Trophoblast cell (in vitro differentiated cells and primary cell): ENCODE data around the gene ZNF662.

Source experiments
- DNase-seq, 2 donors: peaks; one replicate each; pipeline ENCODE4 v3.0.0-alpha.2; 2016
- H2AFZ ChIP-seq: 2 replicates; pipeline ENCODE4 v1.6.1; 2013; ENCODE audit warnings: low read length, moderate library complexity, mild to moderate bottlenecking; ENCODE audit not compliant: insufficient read depth, poor library complexity
- H2AK5ac ChIP-seq: 2 replicates; pipeline ENCODE4 v1.6.1; 2013; ENCODE audit warnings: mild to moderate bottlenecking, low read length
- H2BK120ac ChIP-seq: 2 replicates; pipeline ENCODE4 v1.6.1; 2013; ENCODE audit warnings: low read length, mild to moderate bottlenecking, moderate library complexity; ENCODE audit not compliant: insufficient read depth, poor library complexity
- H2BK12ac ChIP-seq: 2 replicates; pipeline ENCODE4 v1.6.1; 2013; ENCODE audit warnings: mild to moderate bottlenecking, low read length, moderate library complexity
- H2BK5ac ChIP-seq: 2 replicates; pipeline ENCODE4 v1.6.1; 2013; ENCODE audit warnings: low read length, low read depth, moderate library complexity, mild to moderate bottlenecking; ENCODE audit not compliant: poor library complexity
- H3K14ac ChIP-seq: 2 replicates; pipeline ENCODE4 v1.6.1; 2013; ENCODE audit warnings: mild to moderate bottlenecking, low read length
- H3K18ac ChIP-seq: 2 replicates; pipeline ENCODE4 v1.6.1; 2013; ENCODE audit warnings: mild to moderate bottlenecking, low read length
- H3K23ac ChIP-seq: 2 replicates; pipeline ENCODE4 v1.6.1; 2013; ENCODE audit warnings: low read length
- H3K27ac ChIP-seq: 2 replicates; pipeline ENCODE4 v1.5.1; 2013; ENCODE audit warnings: low read depth, mild to moderate bottlenecking, inconsistent platforms, low read length, moderate library complexity
- H3K27me3 ChIP-seq: 2 replicates; pipeline ENCODE4 v1.6.1; 2013; ENCODE audit warnings: inconsistent platforms, mild to moderate bottlenecking, low read length, moderate library complexity; ENCODE audit not compliant: insufficient read depth
- H3K36me3 ChIP-seq, 2 experiments: 1 replicate in 1 of 2; 2 replicates in 1 of 2; pipeline ENCODE4 v1.6.1; 2013; ENCODE audit warnings: low read length in 2 of 2, mild to moderate bottlenecking in 2 of 2, moderate library complexity in 1 of 2; ENCODE audit not compliant: insufficient read depth in 2 of 2, control insufficient read depth in 1 of 2
- H3K4ac ChIP-seq: 2 replicates; pipeline ENCODE4 v1.6.1; 2013; ENCODE audit warnings: low read depth, mild to moderate bottlenecking, low read length, moderate library complexity
- H3K4me1 ChIP-seq, 2 experiments: 1 replicate in 1 of 2; 2 replicates in 1 of 2; pipeline ENCODE4 v1.6.1; 2013; ENCODE audit warnings: low read length in 2 of 2, mild to moderate bottlenecking in 2 of 2, moderate library complexity in 1 of 2; ENCODE audit not compliant: insufficient read depth in 2 of 2, control insufficient read depth in 1 of 2
- H3K4me2 ChIP-seq: 2 replicates; pipeline ENCODE4 v1.6.1; 2013; ENCODE audit warnings: inconsistent platforms, mild to moderate bottlenecking, low read length, moderate library complexity
- H3K4me3 ChIP-seq: 2 replicates; pipeline ENCODE4 v1.5.1; 2013; ENCODE audit warnings: mild to moderate bottlenecking, low read depth, low read length, inconsistent platforms
- H3K79me1 ChIP-seq: one replicate; pipeline ENCODE4 v1.6.1; 2013; ENCODE audit warnings: low read length
- H3K79me2 ChIP-seq: 2 replicates; pipeline ENCODE4 v1.6.1; 2013; ENCODE audit warnings: low read length, mild to moderate bottlenecking; ENCODE audit not compliant: control insufficient read depth, insufficient read depth, poor library complexity
- H3K9ac ChIP-seq: 2 replicates; pipeline ENCODE4 v1.6.1; 2013; ENCODE audit warnings: mild to moderate bottlenecking, low read length
- H3K9me3 ChIP-seq: 2 replicates; pipeline ENCODE4 v1.6.1; 2013; ENCODE audit warnings: low read depth, mild to moderate bottlenecking, control low read depth, inconsistent platforms, low read length; ENCODE audit not compliant: insufficient read depth
- H4K12ac ChIP-seq: 2 replicates; pipeline ENCODE4 v1.6.1; 2013; ENCODE audit warnings: low read depth, mild to moderate bottlenecking, low read length, moderate library complexity
- H4K8ac ChIP-seq: 2 replicates; pipeline ENCODE4 v1.6.1; 2013; ENCODE audit warnings: low read depth, mild to moderate bottlenecking, low read length, moderate library complexity
- H4K91ac ChIP-seq: one replicate; pipeline ENCODE4 v1.6.1; 2013; ENCODE audit warnings: low read depth, mild to moderate bottlenecking, low read length, moderate library complexity
- WGBS: extraction: QIAGEN DNeasy Blood & Tissue Kit; methylation state at CpG from one replicate; pipeline ENCODE4 v1.1.7; 2013; ENCODE audit warnings: missing lambda C conversion rate; ENCODE audit not compliant: insufficient read length, insufficient coverage; ENCODE audit errors: extremely low coverage; 5-methylcytosine and 5-hydroxymethylcytosine counted together

ZNF662 gene

DNA sequence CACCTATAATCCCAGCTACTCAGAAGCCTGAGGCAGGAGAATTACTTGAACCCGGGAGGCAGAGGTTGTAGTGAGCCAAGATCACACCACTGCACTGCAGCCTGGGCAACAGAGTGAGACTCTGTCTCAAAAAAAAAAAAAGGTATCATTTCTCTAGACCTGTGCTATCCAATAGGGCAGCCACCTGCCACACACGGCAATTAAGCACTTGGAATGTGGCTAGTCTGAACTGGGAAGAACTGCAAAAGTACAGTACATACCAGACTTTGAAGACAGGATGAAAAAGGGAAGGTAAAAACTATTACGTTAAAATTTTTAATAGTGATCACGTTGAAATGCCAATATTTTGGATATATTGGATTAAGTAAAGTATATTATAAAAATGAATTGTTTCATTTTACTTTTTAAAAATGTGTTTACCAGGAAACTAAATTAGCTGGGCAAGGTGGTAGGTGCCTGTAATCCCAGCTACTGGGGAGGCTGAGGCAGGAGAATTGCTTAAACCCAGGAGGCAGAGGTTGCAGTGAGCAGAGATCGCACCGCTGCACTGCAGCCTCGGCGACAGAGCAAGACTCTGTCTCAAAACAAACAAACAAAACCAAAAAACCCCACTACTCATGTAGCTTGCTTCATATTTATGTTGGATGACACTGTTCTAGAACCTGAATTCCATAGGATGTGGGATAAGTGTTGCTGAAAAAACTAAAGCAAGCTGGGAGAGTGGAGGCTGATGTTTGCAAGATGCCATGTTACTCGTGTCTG is 32.5 kb upstream of the ZNF662 start:
- Histone ChIP-seq H4K8ac (no peak overlapping the region), H3K4me1 (no peaks in the 10 kb centered on the region), H2BK5ac (no peak overlapping the region), H2AK5ac (no peak overlapping the region), H3K79me2 (no peaks in the 10 kb centered on the region), H3K9me3 (no peaks in the 10 kb centered on the region), H4K91ac (no peak overlapping the region), H2BK12ac (no peak overlapping the region), H3K79me1 (no peaks in the 10 kb centered on the region), H2AFZ (no peak overlapping the region), H3K14ac (no peak overlapping the region), H3K18ac (no peak overlapping the region), H2BK120ac (no peak overlapping the region), H3K36me3 (peaks cover 2 to 8% of the 10 kb centered on the region in 2 experiments), H3K23ac (no peak overlapping the region), H4K12ac (no peak overlapping the region), H3K27me3 (no peaks in the 10 kb centered on the region), H3K9ac (no peak overlapping the region), H3K4ac (no peak overlapping the region), H3K4me2 (no peak overlapping the region), H3K27ac (no peak overlapping the region), H3K4me3 (no peak overlapping the region)
- no peak for DNase-seq
- WGBS, result no CpG with 5 or more reads among the region's 9 CpGs

DNA sequence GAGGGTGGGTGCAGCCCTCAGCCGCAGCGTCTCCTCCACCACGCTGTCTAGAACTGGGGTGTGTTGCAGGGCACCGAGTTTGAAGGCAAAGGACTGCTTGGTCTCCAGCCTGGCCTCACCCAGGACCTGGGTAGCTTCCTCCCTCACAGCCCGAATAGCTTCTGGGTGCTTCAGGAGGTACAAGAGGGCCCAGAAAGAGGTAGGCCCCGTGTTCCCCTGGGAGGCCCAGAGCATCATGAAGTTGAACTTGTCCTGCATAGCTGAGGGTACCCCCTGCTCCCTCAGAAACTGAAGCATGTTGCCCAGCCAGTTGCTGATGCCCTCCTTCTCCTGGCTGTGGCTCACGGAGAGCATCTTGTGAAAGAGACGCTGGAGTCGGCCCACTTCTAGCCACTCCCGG is 31.2 kb upstream of the ZNF662 start:
- H3K4ac ChIP-seq, result no peak overlapping the region
- no peaks in the 10 kb centered on the region for H3K79me2 ChIP-seq
- no peak overlapping the region for H2BK120ac ChIP-seq
- H3K9me3 ChIP-seq, result no peaks in the 10 kb centered on the region
- no peak overlapping the region for H2BK12ac ChIP-seq
- H3K36me3 ChIP-seq, result peaks cover 0 to under 1% of the 10 kb centered on the region in 2 experiments
- H3K4me2 ChIP-seq, result no peak overlapping the region
- H2AK5ac ChIP-seq, result no peak overlapping the region
- DNase-seq, result no peak
- no peak overlapping the region for H3K14ac ChIP-seq
- WGBS, result no CpG with 5 or more reads among the region's 10 CpGs
- no peak overlapping the region for H2BK5ac ChIP-seq
- no peaks in the 10 kb centered on the region for H3K27me3 ChIP-seq
- no peak overlapping the region for H3K23ac ChIP-seq
- no peak overlapping the region for H4K8ac ChIP-seq
- H4K12ac ChIP-seq, result no peak overlapping the region
- no peak overlapping the region for H3K9ac ChIP-seq
- no peak overlapping the region for H3K27ac ChIP-seq
- no peak overlapping the region for H3K18ac ChIP-seq
- no peak overlapping the region for H2AFZ ChIP-seq
- H3K79me1 ChIP-seq, result no peaks in the 10 kb centered on the region
- no peaks in the 10 kb centered on the region for H3K4me1 ChIP-seq
- H4K91ac ChIP-seq, result no peak overlapping the region
- H3K4me3 ChIP-seq, result peak overlapping the region; percentile 11

DNA sequence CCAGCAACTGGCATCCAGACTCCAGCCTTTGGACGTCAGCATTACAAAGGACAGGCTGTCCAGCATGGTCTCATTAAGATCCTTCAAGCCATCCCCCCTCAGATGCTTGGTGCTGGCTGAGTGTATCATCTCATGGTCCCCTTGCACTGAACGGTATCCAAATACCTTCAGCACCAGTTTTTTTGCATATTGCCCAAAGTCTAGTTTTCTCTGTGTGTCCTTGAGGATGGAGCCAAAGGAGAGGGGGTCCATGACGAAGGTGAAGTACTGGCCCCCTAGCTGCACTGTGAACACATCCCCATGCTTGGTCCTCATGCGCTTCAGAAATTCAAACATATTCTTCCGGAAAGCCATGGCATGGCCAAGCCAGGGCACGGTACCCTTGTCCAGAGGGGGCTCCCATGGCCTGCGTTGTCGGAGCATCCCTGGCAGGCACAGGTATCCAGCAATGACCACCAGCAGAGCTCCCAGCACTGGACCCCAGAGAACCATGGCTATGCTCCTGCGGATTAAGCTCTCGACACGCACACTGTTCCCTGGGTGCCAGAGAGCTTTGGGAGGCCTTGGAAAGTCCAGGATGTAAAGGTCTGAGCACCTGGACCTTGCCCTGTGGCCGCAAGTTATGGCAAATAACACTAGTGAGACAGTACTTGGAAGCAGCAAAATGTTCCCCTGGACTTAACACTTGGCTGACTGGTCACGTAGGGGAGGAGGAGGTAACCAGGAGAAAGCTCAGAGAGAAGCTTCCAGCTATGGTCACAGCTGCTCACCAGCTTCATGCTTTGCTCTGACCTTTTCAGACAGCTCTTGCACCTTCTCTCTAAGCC is 30.4 kb upstream of the ZNF662 start, which contains the start of gene CYP8B1:
CYP8B1 (minus strand) TSS at position 555 of the 827 bp plus-strand sequence; CDS start at position 492, 63 bp downstream.
- Histone ChIP-seq H3K79me1 (peaks cover 1% of the 10 kb centered on the region), H3K36me3 (no peaks in the 10 kb centered on the region), H2AFZ (no peak within 1 kb of the TSS), H3K18ac (no peak within 1 kb of the TSS), H3K4me3 (no peak within 1 kb of the TSS), H3K9ac (no peak within 1 kb of the TSS), H4K91ac (no peak within 1 kb of the TSS), H3K4ac (no peak within 1 kb of the TSS), H3K9me3 (no peaks in the 10 kb centered on the region), H4K12ac (no peak within 1 kb of the TSS), H3K27me3 (no peaks in the 10 kb centered on the region), H4K8ac (no peak within 1 kb of the TSS), H3K27ac (no peak within 1 kb of the TSS), H3K79me2 (peaks cover under 1% of the 10 kb centered on the region), H2BK5ac (no peak within 1 kb of the TSS), H3K4me2 (no peak within 1 kb of the TSS), H3K14ac (no peak within 1 kb of the TSS), H2BK12ac (no peak within 1 kb of the TSS), H3K23ac (no peak within 1 kb of the TSS), H2BK120ac (no peak within 1 kb of the TSS), H2AK5ac (no peak within 1 kb of the TSS), H3K4me1 (peaks cover 3% of the 10 kb centered on the region in 2 experiments)
- WGBS, result no CpG with 5 or more reads among the region's 13 CpGs
- DNase-seq, result no peak

DNA sequence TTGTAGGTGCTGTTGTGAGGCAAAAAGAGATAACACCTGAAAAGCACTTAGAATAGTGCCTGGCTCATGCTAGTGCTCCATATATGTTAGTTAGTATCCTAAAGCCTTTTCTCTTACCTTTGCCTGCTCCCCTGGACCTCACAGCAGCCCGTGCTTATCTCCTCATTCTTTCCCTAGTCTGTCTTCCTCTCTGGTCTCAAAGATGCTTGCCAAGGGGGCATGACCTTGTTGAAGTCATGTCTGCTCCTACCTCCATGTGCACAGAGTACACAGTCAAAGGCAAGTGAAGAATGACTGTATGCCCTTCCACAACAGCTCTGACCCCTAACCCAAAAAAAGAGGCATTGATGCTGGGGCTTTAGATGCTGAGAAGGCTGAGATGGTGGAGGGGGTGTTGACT is 29.5 kb upstream of the ZNF662 start:
- H3K27me3 ChIP-seq, result no peaks in the 10 kb centered on the region
- WGBS, result no CpG with 5 or more reads among the region's 1 CpG
- H4K8ac ChIP-seq, result no peak overlapping the region
- H3K4me1 ChIP-seq, result peaks cover 5 to 8% of the 10 kb centered on the region in 2 experiments
- H3K79me2 ChIP-seq, result peaks cover 6% of the 10 kb centered on the region
- H3K4ac ChIP-seq, result no peak overlapping the region
- H3K9me3 ChIP-seq, result no peaks in the 10 kb centered on the region
- no peak overlapping the region for H3K4me2 ChIP-seq
- no peak overlapping the region for H4K91ac ChIP-seq
- no peak overlapping the region for H3K27ac ChIP-seq
- H2AFZ ChIP-seq, result no peak overlapping the region
- no peak overlapping the region for H2BK12ac ChIP-seq
- no peaks in the 10 kb centered on the region for H3K36me3 ChIP-seq
- H3K9ac ChIP-seq, result no peak overlapping the region
- no peak overlapping the region for H3K18ac ChIP-seq
- H3K4me3 ChIP-seq, result no peak overlapping the region
- no peak overlapping the region for H4K12ac ChIP-seq
- peaks cover 6% of the 10 kb centered on the region for H3K79me1 ChIP-seq
- H3K14ac ChIP-seq, result no peak overlapping the region
- no peak overlapping the region for H2AK5ac ChIP-seq
- no peak for DNase-seq
- no peak overlapping the region for H2BK5ac ChIP-seq
- no peak overlapping the region for H2BK120ac ChIP-seq
- H3K23ac ChIP-seq, result no peak overlapping the region
